Activated CD8-positive, alpha-beta memory T cell treated with anti-CD3 and anti-CD28 coated beads, Interleukin-2, amount 50 U/mL, for 24 hours (primary cell): ENCODE measurements around the gene SMIM28.

ENCODE experiments used
- DNase-seq: peaks from one replicate; pipeline ENCODE4 v3.0.0-alpha.2; 2020; ENCODE audit errors: extremely low read depth

SMIM28 gene

DNA sequence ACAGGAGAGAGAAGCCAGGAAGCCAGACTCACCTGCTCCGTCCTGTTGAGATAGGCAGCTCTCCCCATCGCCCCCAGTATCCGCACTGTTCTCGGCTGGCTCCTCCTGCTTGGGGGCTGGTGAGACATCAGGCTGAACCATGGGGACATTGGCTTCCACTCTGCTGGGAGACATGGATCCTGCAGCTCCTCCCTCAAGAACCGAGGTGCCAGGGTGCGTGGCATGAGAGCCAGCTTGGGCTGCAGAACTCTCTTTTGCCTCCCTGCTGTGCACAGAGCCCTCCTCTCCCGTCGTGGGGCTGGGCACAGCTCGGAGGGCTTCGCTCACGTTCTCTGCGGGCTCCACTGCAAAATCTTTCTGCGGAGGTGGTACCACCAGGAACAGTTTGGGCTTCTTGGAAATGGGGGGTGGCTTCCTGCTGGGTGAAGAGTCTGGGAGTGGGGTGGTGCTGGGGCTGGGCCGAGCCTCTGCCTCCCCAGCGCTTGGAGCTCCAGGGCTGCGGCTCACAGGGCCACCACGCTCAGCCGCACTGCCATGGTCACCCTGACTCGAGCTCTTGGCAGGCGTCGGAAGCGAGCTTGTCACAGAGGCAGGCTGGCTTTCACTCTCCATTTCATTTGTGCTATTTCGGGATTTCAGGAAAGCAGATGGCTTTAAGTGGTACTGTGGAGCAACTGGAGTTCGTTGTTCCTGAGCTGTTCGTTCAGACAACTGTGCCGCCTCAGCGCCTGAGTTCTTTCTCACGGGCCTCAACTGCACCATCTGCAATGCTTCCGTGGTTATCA, 52.8 kb downstream of the SMIM28 start:
- DNase-seq = no peak

DNA sequence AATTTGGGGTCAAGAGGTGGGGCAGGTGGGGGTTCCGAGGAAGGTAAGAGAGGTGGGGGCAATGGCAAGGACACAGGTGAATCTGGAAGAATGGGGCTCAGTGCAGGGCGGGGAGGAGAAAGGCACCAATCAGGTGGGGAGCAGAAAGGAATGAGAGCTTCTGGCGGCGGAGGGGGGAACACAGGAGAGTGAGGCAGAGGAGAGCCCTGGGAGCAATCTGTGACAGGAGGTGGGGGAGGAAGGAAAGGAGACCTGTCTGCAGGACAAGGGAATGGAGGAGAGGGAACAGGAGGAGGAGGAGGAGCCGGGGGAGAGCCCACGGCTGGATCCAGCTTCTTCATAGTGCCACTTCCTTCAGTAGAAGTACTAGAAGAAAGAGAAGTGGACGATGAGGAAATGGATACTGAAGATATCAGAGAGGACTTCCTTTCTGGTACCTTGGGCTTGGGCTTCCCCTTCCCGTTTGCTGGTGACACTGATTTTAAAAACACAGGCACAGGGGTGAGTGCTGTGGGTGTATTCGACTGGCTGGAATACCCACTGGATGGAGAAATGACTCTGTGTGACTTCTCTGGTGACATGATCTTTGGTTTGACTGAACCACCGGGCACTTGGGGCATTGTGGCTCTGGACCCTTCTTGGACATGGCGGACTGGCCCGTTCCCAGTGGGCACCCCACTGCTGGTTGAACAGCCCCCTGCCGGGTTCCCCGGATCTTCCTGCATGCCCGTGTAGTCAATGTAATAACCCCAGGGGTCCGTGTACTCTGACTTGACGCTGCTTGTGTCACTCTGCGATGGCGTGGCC, 53.8 kb downstream of the SMIM28 start:
- DNase-seq = no peak

DNA sequence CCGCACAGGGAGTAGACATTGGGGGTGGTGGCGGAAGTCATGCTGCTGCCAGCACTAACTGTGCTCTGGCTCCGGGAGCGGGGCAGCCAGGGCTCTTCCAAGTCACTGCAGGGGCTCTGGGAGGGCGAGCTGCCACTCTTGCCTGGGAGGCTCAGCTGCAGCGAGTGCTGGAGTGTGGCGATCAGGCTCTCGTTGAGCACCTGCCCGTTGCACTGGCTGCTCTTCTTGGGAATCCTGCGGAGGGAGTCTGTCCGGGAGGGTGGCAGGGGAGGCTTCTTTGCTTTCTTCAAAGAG, 54.3 kb downstream of the SMIM28 start:
- no peak for DNase-seq
